IMR-90 (cell line): ENCODE data around the gene MTHFD2L.

Experiments
- BHLHE40 ChIP-seq: fragments of 150-350 bp; IDR thresholded peaks from 2 replicates; pipeline ENCODE4 v1.6.1; 2016; ENCODE audit warnings: mild to moderate bottlenecking, low read depth, low read length
- CEBPB ChIP-seq: IDR thresholded peaks from 2 replicates; pipeline ENCODE4 v1.6.1; 2012; ENCODE audit warnings: low read depth, low read length, improper control_type of control experiment
- CHD1 ChIP-seq: IDR thresholded peaks from 2 replicates; pipeline ENCODE4 v1.6.1; 2012; ENCODE audit warnings: low read depth, low read length, improper control_type of control experiment
- CTCF ChIP-seq: conservative IDR thresholded peaks from 2 replicates; pipeline ENCODE4 v1.5.1; 2012; ENCODE audit warnings: mild to moderate bottlenecking, low read depth, low read length, improper control_type of control experiment
- FOS ChIP-seq: fragments of 150-350 bp; IDR thresholded peaks from 2 replicates; pipeline ENCODE4 v1.6.1; 2016; ENCODE audit warnings: low read depth, low read length
- MAZ ChIP-seq: IDR thresholded peaks from 2 replicates; pipeline ENCODE4 v1.6.1; 2012; ENCODE audit warnings: low read depth, mild to moderate bottlenecking, low read length, improper control_type of control experiment, moderate library complexity, borderline replicate concordance
- MXI1 ChIP-seq: IDR thresholded peaks from 2 replicates; pipeline ENCODE4 v1.6.1; 2012; ENCODE audit warnings: low read depth, mild to moderate bottlenecking, low read length, moderate library complexity, borderline replicate concordance
- POLR2A ChIP-seq: IDR thresholded peaks from 2 replicates; pipeline ENCODE4 v1.6.1; 2012; ENCODE audit warnings: mild to moderate bottlenecking, low read depth, low read length
- RAD21 ChIP-seq: IDR thresholded peaks from 2 replicates; pipeline ENCODE4 v1.6.1; 2012; ENCODE audit warnings: low read length, improper control_type of control experiment
- RCOR1 ChIP-seq: IDR thresholded peaks from 2 replicates; pipeline ENCODE4 v1.6.1; 2012; ENCODE audit warnings: mild to moderate bottlenecking, low read length, improper control_type of control experiment; ENCODE audit not compliant: insufficient replicate concordance
- RFX5 ChIP-seq: IDR thresholded peaks from 2 replicates; pipeline ENCODE4 v1.8.0; 2012; ENCODE audit warnings: low read depth, mild to moderate bottlenecking, low read length, moderate library complexity
- SMC3 ChIP-seq: fragments of 150-350 bp; IDR thresholded peaks from 2 replicates; pipeline ENCODE4 v1.6.1; 2016; ENCODE audit warnings: low read depth, mild to moderate bottlenecking, antibody characterized with exemption, low read length, moderate library complexity
- USF2 ChIP-seq: fragments of 150-350 bp; IDR thresholded peaks from 2 replicates; pipeline ENCODE4 v1.6.1; 2017; ENCODE audit warnings: mild to moderate bottlenecking, antibody characterized with exemption, low read length, low read depth

GRCh38 chr4:74190919-74191397 is 33.0 kb downstream of the MTHFD2L start:
- TF ChIP-seq CTCF (no peak), POLR2A (no peak), MAZ (no peak), RAD21 (no peak), FOS (no peak), USF2 (no peak), RFX5 (no peak), RCOR1 (no peak), CHD1 (no peak), BHLHE40 (no peak), SMC3 (no peak), CEBPB (no peak), MXI1 (no peak)
